Measurements from ENCODE around the gene COPB1. TPM values are rescaled to one million over a fixed set of nuclear protein-coding genes. Genes with fewer than 3 reads are reported as not detected.
A peak's percentile ranks its signal among the peaks of the same experiment; 100 is the strongest.

Gene COPB1
- total and polyA plus RNA-seq, 9 of the 15 experiments (the other 6 are each of a cell fraction or from before 2014, with no cell fraction given) = 64.7 to 188 (median 91.6) TPM

DNA sequence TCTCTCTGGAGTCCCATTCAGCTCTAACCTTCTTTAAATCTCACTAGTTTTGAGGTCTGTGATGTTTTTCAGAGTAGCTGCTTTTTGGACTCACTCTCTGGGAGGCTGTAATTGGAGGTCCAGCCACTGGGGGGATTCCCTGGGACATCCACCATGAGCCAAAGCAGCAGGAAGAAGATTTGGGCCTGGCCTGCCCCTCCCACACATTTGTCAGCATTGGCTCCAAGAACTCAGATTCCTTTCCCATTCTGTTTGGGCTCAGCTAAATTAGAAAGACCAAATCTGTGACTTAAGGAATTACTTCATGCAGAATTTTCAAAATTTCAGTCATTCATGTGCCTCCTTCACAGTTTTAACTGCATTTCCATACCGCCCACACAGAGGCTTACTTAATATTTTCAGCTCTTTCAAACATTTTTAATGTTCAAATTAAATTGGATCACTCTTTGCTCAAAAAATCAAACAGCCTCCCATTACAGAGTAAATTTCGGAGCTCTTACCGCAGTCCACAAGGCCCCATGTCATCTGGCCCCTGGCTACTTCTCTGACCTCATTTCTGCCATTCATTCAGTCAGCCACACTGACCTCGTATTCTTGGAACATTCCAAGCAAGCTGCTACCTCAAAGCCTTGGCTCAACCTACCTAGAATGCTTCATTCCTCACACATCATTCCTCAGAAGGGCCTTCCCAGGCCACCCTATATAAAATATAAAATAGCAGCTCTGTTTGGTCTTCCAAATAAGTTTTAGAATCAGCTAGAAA, 86.1 kb downstream of the COPB1 start (continued):
- TF ChIP-seq, protein P1, sequence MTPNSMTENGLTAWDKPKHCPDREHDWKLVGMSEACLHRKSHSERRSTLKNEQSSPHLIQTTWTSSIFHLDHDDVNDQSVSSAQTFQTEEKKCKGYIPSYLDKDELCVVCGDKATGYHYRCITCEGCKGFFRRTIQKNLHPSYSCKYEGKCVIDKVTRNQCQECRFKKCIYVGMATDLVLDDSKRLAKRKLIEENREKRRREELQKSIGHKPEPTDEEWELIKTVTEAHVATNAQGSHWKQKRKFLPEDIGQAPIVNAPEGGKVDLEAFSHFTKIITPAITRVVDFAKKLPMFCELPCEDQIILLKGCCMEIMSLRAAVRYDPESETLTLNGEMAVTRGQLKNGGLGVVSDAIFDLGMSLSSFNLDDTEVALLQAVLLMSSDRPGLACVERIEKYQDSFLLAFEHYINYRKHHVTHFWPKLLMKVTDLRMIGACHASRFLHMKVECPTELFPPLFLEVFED (CRISPR knock-in tag; conservative IDR thresholded peaks at IDR 0.05) = no peak
- TF ChIP-seq HDAC1 (IDR thresholded peaks at IDR 0.05) = no peak
- TF ChIP-seq, protein P2, sequence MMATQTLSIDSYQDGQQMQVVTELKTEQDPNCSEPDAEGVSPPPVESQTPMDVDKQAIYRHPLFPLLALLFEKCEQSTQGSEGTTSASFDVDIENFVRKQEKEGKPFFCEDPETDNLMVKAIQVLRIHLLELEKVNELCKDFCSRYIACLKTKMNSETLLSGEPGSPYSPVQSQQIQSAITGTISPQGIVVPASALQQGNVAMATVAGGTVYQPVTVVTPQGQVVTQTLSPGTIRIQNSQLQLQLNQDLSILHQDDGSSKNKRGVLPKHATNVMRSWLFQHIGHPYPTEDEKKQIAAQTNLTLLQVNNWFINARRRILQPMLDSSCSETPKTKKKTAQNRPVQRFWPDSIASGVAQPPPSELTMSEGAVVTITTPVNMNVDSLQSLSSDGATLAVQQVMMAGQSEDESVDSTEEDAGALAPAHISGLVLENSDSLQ (IDR thresholded peaks at IDR 0.05) = no peak
- TF ChIP-seq, protein P3, sequence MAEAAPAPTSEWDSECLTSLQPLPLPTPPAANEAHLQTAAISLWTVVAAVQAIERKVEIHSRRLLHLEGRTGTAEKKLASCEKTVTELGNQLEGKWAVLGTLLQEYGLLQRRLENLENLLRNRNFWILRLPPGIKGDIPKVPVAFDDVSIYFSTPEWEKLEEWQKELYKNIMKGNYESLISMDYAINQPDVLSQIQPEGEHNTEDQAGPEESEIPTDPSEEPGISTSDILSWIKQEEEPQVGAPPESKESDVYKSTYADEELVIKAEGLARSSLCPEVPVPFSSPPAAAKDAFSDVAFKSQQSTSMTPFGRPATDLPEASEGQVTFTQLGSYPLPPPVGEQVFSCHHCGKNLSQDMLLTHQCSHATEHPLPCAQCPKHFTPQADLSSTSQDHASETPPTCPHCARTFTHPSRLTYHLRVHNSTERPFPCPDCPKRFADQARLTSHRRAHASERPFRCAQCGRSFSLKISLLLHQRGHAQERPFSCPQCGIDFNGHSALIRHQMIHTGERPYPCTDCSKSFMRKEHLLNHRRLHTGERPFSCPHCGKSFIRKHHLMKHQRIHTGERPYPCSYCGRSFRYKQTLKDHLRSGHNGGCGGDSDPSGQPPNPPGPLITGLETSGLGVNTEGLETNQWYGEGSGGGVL (CRISPR knock-in tag; IDR thresholded peaks at IDR 0.05) = no peak
- TF ChIP-seq, protein P4, sequence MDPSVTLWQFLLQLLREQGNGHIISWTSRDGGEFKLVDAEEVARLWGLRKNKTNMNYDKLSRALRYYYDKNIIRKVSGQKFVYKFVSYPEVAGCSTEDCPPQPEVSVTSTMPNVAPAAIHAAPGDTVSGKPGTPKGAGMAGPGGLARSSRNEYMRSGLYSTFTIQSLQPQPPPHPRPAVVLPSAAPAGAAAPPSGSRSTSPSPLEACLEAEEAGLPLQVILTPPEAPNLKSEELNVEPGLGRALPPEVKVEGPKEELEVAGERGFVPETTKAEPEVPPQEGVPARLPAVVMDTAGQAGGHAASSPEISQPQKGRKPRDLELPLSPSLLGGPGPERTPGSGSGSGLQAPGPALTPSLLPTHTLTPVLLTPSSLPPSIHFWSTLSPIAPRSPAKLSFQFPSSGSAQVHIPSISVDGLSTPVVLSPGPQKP (CRISPR knock-in tag; IDR thresholded peaks at IDR 0.05) = no peak
- TF ChIP-seq EGR1 (conservative IDR thresholded peaks at IDR 0.05) = peak; percentile 59
- no peak for TF ChIP-seq NFE2 (IDR thresholded peaks at IDR 0.05; ENCODE audit: low read depth)
- no peak for TF ChIP-seq SMAD3 (CRISPR knock-in tag; conservative IDR thresholded peaks at IDR 0.05)
- 0 out of 4 replicates have a peak, but pooled peaks of 1 of the 2 experiments have one; percentile 24 for TF ChIP-seq MAZ (CRISPR knock-in tag; conservative IDR thresholded peaks at IDR 0.05 in 1 of 2, IDR thresholded peaks at IDR 0.05 in 1 of 2)
- TF ChIP-seq, protein P5, sequence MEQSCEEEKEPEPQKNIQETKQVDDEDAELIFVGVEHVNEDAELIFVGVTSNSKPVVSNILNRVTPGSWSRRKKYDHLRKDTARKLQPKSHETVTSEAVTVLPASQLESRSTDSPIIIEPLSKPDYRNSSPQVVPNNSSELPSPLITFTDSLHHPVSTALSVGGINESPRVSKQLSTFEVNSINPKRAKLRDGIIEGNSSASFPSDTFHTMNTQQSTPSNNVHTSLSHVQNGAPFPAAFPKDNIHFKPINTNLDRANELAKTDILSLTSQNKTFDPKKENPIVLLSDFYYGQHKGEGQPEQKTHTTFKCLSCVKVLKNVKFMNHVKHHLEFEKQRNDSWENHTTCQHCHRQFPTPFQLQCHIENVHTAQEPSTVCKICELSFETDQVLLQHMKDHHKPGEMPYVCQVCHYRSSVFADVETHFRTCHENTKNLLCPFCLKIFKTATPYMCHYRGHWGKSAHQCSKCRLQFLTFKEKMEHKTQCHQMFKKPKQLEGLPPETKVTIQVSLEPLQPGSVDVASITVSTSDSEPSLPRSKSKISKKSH (CRISPR knock-in tag; IDR thresholded peaks at IDR 0.05) = no peak
- no peak for TF ChIP-seq MEF2D (tag; conservative IDR thresholded peaks at IDR 0.05; ENCODE audit: low read depth)
- TF ChIP-seq FIP1L1 (IDR thresholded peaks at IDR 0.05; ENCODE audit: low read depth, low read length, poor library complexity, severe bottlenecking) = no peak
- TF ChIP-seq CBX3 (IDR thresholded peaks at IDR 0.05; ENCODE audit: borderline replicate concordance in 1 of 2, low read length in 2 of 2) = no peak
- TF ChIP-seq CHD1 (IDR thresholded peaks at IDR 0.05; ENCODE audit: low read length) = no peak
- TF ChIP-seq, protein P6, sequence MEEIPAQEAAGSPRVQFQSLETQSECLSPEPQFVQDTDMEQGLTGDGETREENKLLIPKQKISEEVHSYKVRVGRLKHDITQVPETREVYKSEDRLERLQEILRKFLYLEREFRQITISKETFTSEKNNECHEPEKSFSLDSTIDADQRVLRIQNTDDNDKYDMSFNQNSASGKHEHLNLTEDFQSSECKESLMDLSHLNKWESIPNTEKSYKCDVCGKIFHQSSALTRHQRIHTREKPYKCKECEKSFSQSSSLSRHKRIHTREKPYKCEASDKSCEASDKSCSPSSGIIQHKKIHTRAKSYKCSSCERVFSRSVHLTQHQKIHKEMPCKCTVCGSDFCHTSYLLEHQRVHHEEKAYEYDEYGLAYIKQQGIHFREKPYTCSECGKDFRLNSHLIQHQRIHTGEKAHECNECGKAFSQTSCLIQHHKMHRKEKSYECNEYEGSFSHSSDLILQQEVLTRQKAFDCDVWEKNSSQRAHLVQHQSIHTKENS (CRISPR knock-in tag; IDR thresholded peaks at IDR 0.05) = no peak
- TF ChIP-seq POU5F1 (IDR thresholded peaks at IDR 0.05; ENCODE audit: borderline replicate concordance, low read depth, low read length, partially characterized antibody) = no peak
- TF ChIP-seq FOXA1 (IDR thresholded peaks at IDR 0.05; ENCODE audit: borderline replicate concordance) = no peak
- TF ChIP-seq SMC3 (conservative IDR thresholded peaks at IDR 0.05; ENCODE audit: insufficient read depth, low read depth, low read length) = no peak
- no peak for TF ChIP-seq ZKSCAN8 (CRISPR knock-in tag; IDR thresholded peaks at IDR 0.05)

Measured in K562 (cell line).